Keratinocyte (primary cell): ENCODE data around the gene TCF19.

ENCODE experiments used
- CTCF ChIP-seq, 3 experiments: IDR thresholded peaks in 1 of 3; conservative IDR thresholded peaks in 1 of 3; optimal IDR thresholded peaks in 1 of 3; 2 replicates in 2 of 3; 3 replicates in 1 of 3; pipeline versions ENCODE3 to v1.5.1; 2011; ENCODE audit warnings: low read length in 3 of 3, mild to moderate bottlenecking in 3 of 3, moderate library complexity in 2 of 3, control low read depth in 1 of 3, inconsistent platforms in 1 of 3; ENCODE audit not compliant: insufficient read depth in 2 of 3; ENCODE audit errors: extremely low read depth in 1 of 3
- EZH2 ChIP-seq: IDR thresholded peaks from one replicate; pipeline ENCODE4 v1.6.1; 2012; ENCODE audit warnings: inconsistent platforms, mild to moderate bottlenecking, low read length, moderate library complexity

GRCh38 chr6:31157513-31158139 is 763 bp upstream of the TCF19 start, which contains the start of gene CCHCR1:
- TF ChIP-seq CTCF (optimal IDR thresholded peaks at IDR 0.05 in 1 of 3, IDR thresholded peaks at IDR 0.05 in 1 of 3, conservative IDR thresholded peaks at IDR 0.05 in 1 of 3; ENCODE audit: extremely low read depth in 1 of 3, insufficient read depth in 2 of 3, low read length in 3 of 3) (no peak), EZH2 (no peak)
